ENCODE results near the gene MRGPRX2. TPM values are rescaled to one million over a fixed set of nuclear protein-coding genes. Genes with fewer than 3 reads are reported as not detected.

The MRGPRX2 gene
- total RNA-seq, 1 donor from 2014 or later: not detected

DNA sequence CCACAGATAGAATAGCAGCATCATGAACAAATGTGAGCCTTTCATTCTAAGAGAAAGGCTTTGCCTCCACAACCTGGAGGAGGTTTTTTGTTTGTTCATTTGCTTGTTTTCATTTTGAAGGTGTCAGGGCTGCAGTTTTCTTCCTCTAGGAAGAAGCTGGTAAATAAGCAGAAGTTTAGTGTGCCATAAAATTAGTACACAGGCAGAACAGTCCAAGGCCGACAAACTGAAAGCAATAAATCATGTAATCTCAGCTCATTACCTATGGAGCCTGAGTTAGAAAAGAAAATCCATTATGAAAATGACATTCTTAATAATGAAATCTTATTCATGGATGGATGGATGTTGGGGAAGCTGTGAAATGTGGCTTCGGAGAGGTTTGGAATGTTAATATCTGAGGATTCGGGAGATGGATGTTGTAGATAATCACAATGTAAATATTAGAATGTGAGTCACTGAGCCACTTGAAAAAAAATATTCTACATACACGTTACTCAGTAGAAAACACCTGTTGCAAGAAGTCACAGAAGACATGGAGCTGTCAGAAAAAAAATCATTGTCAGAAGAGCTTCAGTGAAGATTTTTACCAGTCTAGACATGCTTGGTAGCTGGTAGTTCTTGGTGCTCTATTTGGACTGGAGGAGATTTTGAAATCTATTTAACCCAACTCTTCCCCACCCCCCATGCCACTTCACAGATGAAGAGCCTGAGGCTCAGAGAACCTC is 41.4 kb upstream of the MRGPRX2 start:
- Mint-ChIP-seq H3K4me1 (ENCODE audit: low read depth, unreplicated experiment) (no peaks in the 10 kb centered on the region), H3K36me3 (ENCODE audit: unreplicated experiment) (no peaks in the 10 kb centered on the region), H3K27ac (ENCODE audit: unreplicated experiment) (no peak overlapping the region), H3K4me3 (ENCODE audit: unreplicated experiment) (no peak overlapping the region), H3K9me3 (ENCODE audit: unreplicated experiment) (no peaks in the 10 kb centered on the region), H3K27me3 (ENCODE audit: unreplicated experiment) (no peaks in the 10 kb centered on the region)
- DNase-seq: no peak
- no peak for TF ChIP-seq CTCF (IDR thresholded peaks at IDR 0.05; ENCODE audit: partially characterized antibody, unreplicated experiment)

- Mint-ChIP-seq H3K27me3 (ENCODE audit: unreplicated experiment) (no peaks in the 10 kb centered on the region), H3K4me3 (ENCODE audit: unreplicated experiment) (no peak overlapping the region), H3K27ac (ENCODE audit: unreplicated experiment) (no peak overlapping the region), H3K9me3 (ENCODE audit: unreplicated experiment) (no peaks in the 10 kb centered on the region), H3K36me3 (ENCODE audit: unreplicated experiment) (no peaks in the 10 kb centered on the region), H3K4me1 (ENCODE audit: low read depth, unreplicated experiment) (no peaks in the 10 kb centered on the region)
- no peak for DNase-seq
- no peak for TF ChIP-seq CTCF (IDR thresholded peaks at IDR 0.05; ENCODE audit: partially characterized antibody, unreplicated experiment)
Observed at GRCh38 chr11:19100885-19101284, 40.4 kb upstream of the MRGPRX2 start.

DNA sequence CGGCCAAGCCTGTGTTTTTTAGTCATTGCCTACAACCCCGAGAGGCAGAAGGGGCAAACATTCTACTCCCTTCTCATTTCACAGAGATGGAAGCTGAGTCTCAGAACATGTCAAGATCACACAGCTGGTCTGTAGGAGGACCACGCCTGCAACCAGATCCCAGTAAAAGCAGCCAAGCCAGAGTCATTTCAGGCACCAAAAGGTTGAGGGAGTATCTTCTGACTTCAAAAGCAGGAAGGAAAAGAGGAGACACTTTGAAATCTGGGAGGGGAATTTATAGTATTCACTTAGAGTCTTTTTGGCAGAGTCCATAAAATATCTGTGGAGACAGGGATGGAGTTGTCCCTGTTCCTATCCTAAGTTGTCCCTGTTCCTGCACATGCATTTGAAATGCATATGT is 38.6 kb upstream of the MRGPRX2 start:
- Mint-ChIP-seq H3K27ac (ENCODE audit: unreplicated experiment) (no peak overlapping the region), H3K4me1 (ENCODE audit: low read depth, unreplicated experiment) (peaks cover under 1% of the 10 kb centered on the region), H3K4me3 (ENCODE audit: unreplicated experiment) (no peak overlapping the region), H3K27me3 (ENCODE audit: unreplicated experiment) (no peaks in the 10 kb centered on the region), H3K9me3 (ENCODE audit: unreplicated experiment) (no peaks in the 10 kb centered on the region), H3K36me3 (ENCODE audit: unreplicated experiment) (no peaks in the 10 kb centered on the region)
- TF ChIP-seq CTCF (IDR thresholded peaks at IDR 0.05; ENCODE audit: partially characterized antibody, unreplicated experiment): no peak
- no peak for DNase-seq

- Mint-ChIP-seq H3K4me1 (ENCODE audit: low read depth, unreplicated experiment) (peaks cover 3% of the 10 kb centered on the region), H3K9me3 (ENCODE audit: unreplicated experiment) (peaks cover 1% of the 10 kb centered on the region), H3K27me3 (ENCODE audit: unreplicated experiment) (no peaks in the 10 kb centered on the region), H3K36me3 (ENCODE audit: unreplicated experiment) (no peaks in the 10 kb centered on the region), H3K4me3 (ENCODE audit: unreplicated experiment) (no peak overlapping the region), H3K27ac (ENCODE audit: unreplicated experiment) (no peak overlapping the region)
- TF ChIP-seq CTCF (IDR thresholded peaks at IDR 0.05; ENCODE audit: partially characterized antibody, unreplicated experiment): no peak
- no peak for DNase-seq
Observed at GRCh38 chr11:19094859-19095258, 34.3 kb upstream of the MRGPRX2 start.

- H3K9me3 Mint-ChIP-seq (ENCODE audit: unreplicated experiment): peaks cover 1% of the 10 kb centered on the region
- H3K4me1 Mint-ChIP-seq (ENCODE audit: low read depth, unreplicated experiment): peaks cover 3% of the 10 kb centered on the region
- no peak for TF ChIP-seq CTCF (IDR thresholded peaks at IDR 0.05; ENCODE audit: partially characterized antibody, unreplicated experiment)
- H3K27ac Mint-ChIP-seq (ENCODE audit: unreplicated experiment): no peak overlapping the region
- H3K27me3 Mint-ChIP-seq (ENCODE audit: unreplicated experiment): no peaks in the 10 kb centered on the region
- H3K4me3 Mint-ChIP-seq (ENCODE audit: unreplicated experiment): no peak overlapping the region
- no peak for DNase-seq
- no peaks in the 10 kb centered on the region for H3K36me3 Mint-ChIP-seq (ENCODE audit: unreplicated experiment)
Observed at GRCh38 chr11:19093976-19094375, 33.5 kb upstream of the MRGPRX2 start.
